Large intestine (tissue), 3 donors: Measurements from ENCODE around the gene KIF6. TPM values are rescaled to one million over a fixed set of nuclear protein-coding genes. Genes with fewer than 3 reads are reported as not detected.

Experiments
- DNase-seq, 2 donors: peaks; one replicate each; pipeline versions ENCODE4 v3.0.0 to v3.0.0-alpha.2; 2013
- H3K27ac ChIP-seq: one replicate; pipeline ENCODE4 v1.5.1; 2013; ENCODE audit warnings: low read length
- H3K27me3 ChIP-seq: 2 replicates; pipeline ENCODE4 v1.6.1; 2013; ENCODE audit warnings: low read length; ENCODE audit not compliant: control insufficient read depth, insufficient read depth
- H3K36me3 ChIP-seq: 2 replicates; pipeline ENCODE4 v1.6.1; 2013; ENCODE audit warnings: low read length; ENCODE audit not compliant: control insufficient read depth, insufficient read depth
- H3K4me1 ChIP-seq: one replicate; pipeline ENCODE4 v1.6.1; 2013; ENCODE audit warnings: low read length; ENCODE audit not compliant: control insufficient read depth, insufficient read depth
- H3K4me3 ChIP-seq: one replicate; pipeline ENCODE4 v1.5.1; 2013; ENCODE audit warnings: low read length
- H3K9me3 ChIP-seq: one replicate; pipeline ENCODE4 v1.6.1; 2013; ENCODE audit warnings: mild to moderate bottlenecking, low read depth, low read length, moderate library complexity; ENCODE audit not compliant: control insufficient read depth
- WGBS: methylation state at CpG from one replicate; pipeline ENCODE4 v1.1.5; 2013; ENCODE audit warnings: low lambda C conversion rate; ENCODE audit not compliant: insufficient coverage; 5-methylcytosine and 5-hydroxymethylcytosine counted together
- polyA plus RNA-seq: library from polyadenylated mRNA; unstranded; fragments of 120-200 nt; gene quantifications from one replicate; pipeline ENCODE4 v1.2.1, GENCODE V29; 2013

Gene KIF6
- polyA plus RNA-seq, 1 donor = 0.70 TPM

DNA sequence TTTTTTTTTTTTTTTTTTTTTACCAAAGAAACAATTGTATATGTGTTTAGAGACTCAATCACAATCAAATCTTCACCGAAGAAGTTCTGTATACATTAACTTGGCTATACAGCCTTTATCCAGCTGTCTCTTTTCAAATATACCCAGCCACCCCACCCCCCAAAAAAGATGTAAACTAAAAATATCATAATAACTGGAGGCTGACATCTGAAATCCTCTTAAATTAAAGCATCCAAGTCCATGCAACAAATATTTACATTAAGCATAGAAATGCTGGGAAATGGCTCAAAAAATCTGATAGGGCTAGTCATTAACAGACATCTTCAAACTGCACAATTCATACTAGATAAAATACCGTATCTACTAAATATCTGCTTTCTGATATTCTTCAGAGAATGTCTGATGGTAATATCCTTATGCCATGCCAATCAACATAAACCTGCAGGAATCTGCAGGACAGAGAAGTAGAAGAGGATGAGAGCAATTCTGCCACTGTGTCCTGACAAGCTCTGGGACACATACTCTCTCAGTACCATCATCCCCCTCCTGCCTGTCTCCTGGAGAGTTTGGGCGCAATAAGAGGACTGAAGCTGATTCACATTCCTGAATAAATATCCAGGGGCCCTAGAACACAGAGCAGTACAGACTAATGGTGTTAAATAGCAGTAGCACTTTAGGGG is 152.4 kb downstream of the KIF6 start:
- Histone ChIP-seq H3K4me1 (no peaks in the 10 kb centered on the region), H3K36me3 (no peaks in the 10 kb centered on the region), H3K27ac (no peak overlapping the region), H3K9me3 (no peaks in the 10 kb centered on the region), H3K4me3 (no peak overlapping the region), H3K27me3 (no peaks in the 10 kb centered on the region)
- 40% methylated on average over 2 of the region's 3 CpGs for WGBS
- no peak for DNase-seq

DNA sequence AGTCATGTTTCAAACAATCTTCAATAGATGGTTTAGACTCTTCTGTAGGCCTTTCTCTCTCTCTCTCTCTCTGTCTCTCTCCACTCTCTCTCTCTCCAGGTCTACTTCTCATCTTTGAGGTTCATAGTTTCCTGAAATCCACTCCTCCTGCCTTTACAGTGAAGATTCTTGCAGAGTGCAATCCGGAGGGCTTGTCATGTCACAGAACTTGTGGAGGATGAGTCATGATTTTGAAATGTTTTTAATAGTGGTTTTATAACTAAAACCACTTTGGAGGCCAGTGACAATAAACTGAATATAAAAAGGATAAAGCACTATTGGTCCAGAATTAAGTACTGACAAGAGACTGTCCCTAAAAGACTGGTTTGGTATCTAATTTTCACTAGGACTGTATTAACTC is 156.3 kb downstream of the KIF6 start:
- H3K27me3 ChIP-seq = no peaks in the 10 kb centered on the region
- no peak for DNase-seq
- no CpG with 5 or more reads among the region's 1 CpG for WGBS
- no peaks in the 10 kb centered on the region for H3K36me3 ChIP-seq
- no peak overlapping the region for H3K27ac ChIP-seq
- no peaks in the 10 kb centered on the region for H3K9me3 ChIP-seq
- no peaks in the 10 kb centered on the region for H3K4me1 ChIP-seq
- H3K4me3 ChIP-seq = no peak overlapping the region

- no peaks in the 10 kb centered on the region for H3K4me1 ChIP-seq
- DNase-seq = no peak
- H3K27me3 ChIP-seq = no peaks in the 10 kb centered on the region
- no peak overlapping the region for H3K27ac ChIP-seq
- no peak overlapping the region for H3K4me3 ChIP-seq
- no peaks in the 10 kb centered on the region for H3K36me3 ChIP-seq
- no CpG with 5 or more reads among the region's 2 CpGs for WGBS
- H3K9me3 ChIP-seq = no peaks in the 10 kb centered on the region
Observed at GRCh38 chr6:39567091-39567490, 158.1 kb downstream of the KIF6 start.

DNA sequence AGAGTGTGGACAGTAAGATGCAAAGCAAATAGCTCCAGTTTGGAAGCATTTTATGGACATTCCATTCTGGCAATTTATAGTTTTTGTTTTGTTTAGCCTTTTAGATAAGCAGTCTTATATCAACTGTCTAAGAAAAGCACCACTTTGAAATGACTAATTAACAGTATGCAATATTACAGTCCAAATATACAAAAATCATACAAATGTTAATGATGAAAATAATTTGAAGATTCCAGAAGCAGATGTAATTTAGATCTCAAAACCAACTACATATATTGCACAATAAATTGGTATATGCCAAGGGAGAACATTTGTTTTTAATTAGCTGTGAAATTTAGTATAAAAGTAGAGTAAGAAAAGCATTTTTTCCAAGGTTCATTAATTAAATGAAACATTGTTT is 158.8 kb downstream of the KIF6 start:
- Histone ChIP-seq H3K4me3 (no peak overlapping the region), H3K27ac (no peak overlapping the region), H3K27me3 (no peaks in the 10 kb centered on the region), H3K36me3 (no peaks in the 10 kb centered on the region), H3K9me3 (no peaks in the 10 kb centered on the region), H3K4me1 (peaks cover 2% of the 10 kb centered on the region)
- DNase-seq = no peak

GRCh38 chr6:39565956-39566355 is 159.3 kb downstream of the KIF6 start:
- no peak overlapping the region for H3K27ac ChIP-seq

GRCh38 chr6:39563566-39564311 is 161.5 kb downstream of the KIF6 start:
- no peak overlapping the region for H3K4me3 ChIP-seq
- no peak for DNase-seq
- H3K4me1 ChIP-seq = peaks cover 2% of the 10 kb centered on the region
- H3K9me3 ChIP-seq = no peaks in the 10 kb centered on the region
- no peaks in the 10 kb centered on the region for H3K27me3 ChIP-seq
- no peak overlapping the region for H3K27ac ChIP-seq
- no peaks in the 10 kb centered on the region for H3K36me3 ChIP-seq
- 57% methylated on average over 1 of the region's 3 CpGs for WGBS

More at GRCh38 chr6:39565956-39566355, 159.3 kb downstream of the KIF6 start:
- WGBS = no CpG with 5 or more reads among the region's 1 CpG
- Histone ChIP-seq H3K27me3 (no peaks in the 10 kb centered on the region), H3K4me1 (peaks cover 2% of the 10 kb centered on the region), H3K36me3 (no peaks in the 10 kb centered on the region), H3K9me3 (no peaks in the 10 kb centered on the region), H3K4me3 (no peak overlapping the region)
- DNase-seq = no peak

DNA sequence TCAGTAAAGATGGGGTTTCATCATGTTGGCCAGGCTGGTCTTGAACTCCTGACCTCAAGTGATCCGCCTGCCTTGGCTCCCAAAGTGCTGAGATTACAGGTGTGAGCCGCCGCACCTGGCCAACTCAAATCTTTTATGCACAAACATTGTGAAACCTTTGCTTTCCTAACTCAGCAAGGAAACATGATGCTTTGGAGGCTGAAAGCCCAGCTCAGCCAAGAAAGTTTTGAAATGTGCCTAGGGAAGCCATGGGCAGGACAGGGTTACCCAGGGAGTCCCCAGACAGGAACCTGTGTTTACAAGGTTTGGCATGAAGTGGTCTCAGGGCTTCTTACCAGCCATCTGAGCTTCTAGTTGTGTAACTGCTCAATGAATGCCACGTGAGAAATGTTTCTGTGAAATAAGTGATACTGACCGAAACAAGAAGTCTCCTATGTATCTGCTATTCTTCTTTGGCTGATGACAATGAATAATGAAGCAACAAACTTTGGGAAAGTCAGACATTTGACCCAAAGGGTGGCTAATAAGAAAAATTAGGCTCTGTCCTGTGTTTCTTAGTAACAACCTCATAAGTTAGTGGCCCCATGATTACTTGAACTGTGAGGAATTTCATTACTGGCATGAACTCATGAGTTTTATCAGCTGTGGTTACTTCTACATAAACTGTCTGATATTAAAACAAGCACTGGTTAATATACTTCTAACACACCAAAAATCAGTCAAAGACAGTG is 163.5 kb downstream of the KIF6 start:
- no peaks in the 10 kb centered on the region for H3K27me3 ChIP-seq
- no CpG with 5 or more reads among the region's 5 CpGs for WGBS
- H3K9me3 ChIP-seq = no peaks in the 10 kb centered on the region
- no peak overlapping the region for H3K4me3 ChIP-seq
- peaks cover 2% of the 10 kb centered on the region for H3K4me1 ChIP-seq
- no peak overlapping the region for H3K27ac ChIP-seq
- H3K36me3 ChIP-seq = no peaks in the 10 kb centered on the region
- DNase-seq = no peak

- Histone ChIP-seq H3K27me3 (no peaks in the 10 kb centered on the region), H3K4me3 (no peak overlapping the region), H3K27ac (no peak overlapping the region), H3K4me1 (peaks cover 2% of the 10 kb centered on the region), H3K36me3 (no peaks in the 10 kb centered on the region), H3K9me3 (no peaks in the 10 kb centered on the region)
- no peak for DNase-seq
Observed at GRCh38 chr6:39560915-39561314, 164.3 kb downstream of the KIF6 start.

DNA sequence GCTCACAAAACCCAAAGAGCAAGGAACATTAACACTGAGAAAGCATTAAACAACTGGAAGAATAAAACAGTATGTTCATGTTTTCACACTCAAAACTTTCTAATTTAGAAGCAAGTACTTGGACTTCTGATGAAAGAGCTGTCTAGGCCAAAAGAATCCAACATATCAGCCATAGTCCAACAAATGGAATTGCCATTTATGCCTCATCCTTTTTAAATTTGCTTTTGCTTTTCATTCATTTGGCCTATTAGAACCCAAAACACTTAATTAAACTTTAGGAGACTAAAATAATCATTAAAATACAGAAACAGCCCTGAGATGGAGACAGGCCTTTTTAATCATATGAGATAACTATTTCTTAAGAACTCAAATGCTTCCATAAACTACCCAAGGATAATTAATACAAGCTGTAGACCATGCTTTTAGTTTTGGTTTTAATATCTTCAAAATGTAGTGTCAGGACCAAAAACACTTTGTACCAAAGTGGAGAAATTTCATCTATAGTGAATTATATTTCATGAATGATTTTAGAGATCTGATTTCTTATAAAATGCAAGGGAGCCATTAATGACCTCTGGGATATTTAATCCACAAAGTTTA is 166.5 kb downstream of the KIF6 start:
- Histone ChIP-seq H3K4me1 (peaks cover 2% of the 10 kb centered on the region), H3K9me3 (no peaks in the 10 kb centered on the region), H3K27ac (no peak overlapping the region), H3K4me3 (no peak overlapping the region), H3K36me3 (no peaks in the 10 kb centered on the region), H3K27me3 (no peaks in the 10 kb centered on the region)
- DNase-seq = no peak

- Histone ChIP-seq H3K9me3 (no peaks in the 10 kb centered on the region), H3K27ac (no peak overlapping the region), H3K4me3 (no peak overlapping the region), H3K4me1 (peaks cover 2% of the 10 kb centered on the region), H3K27me3 (no peaks in the 10 kb centered on the region), H3K36me3 (no peaks in the 10 kb centered on the region)
- no peak for DNase-seq
- no CpG with 5 or more reads among the region's 1 CpG for WGBS
Observed at GRCh38 chr6:39558079-39558478, 167.1 kb downstream of the KIF6 start.
